HepG2 (cell line): ENCODE measurements around the gene PEX7. TPM values are rescaled to one million over a fixed set of nuclear protein-coding genes. Genes with fewer than 3 reads are reported as not detected.

ENCODE experiments used
- ATAC-seq: fragments of 200-7000 bp; cut with Tn5 transposase; 3 replicates; pipeline ENCODE4 v1.9.1; 2020; ENCODE audit warnings: mild to moderate bottlenecking, moderate library complexity
- BruUV-seq: library from RNA; stranded (reverse); fragments of 400-500 nt; replicated peaks from 2 replicates; lab custom pipeline; 2021; lab: Mats Ljungman, UMichigan
- CTCF ChIA-PET: fragments of 300-600 bp; formaldehyde crosslinking; extraction: SDS; loops from one replicate; lab custom pipeline; 2021; ENCODE audit warnings: low total read pairs, inconsistent platforms, low intra/inter-chr PET ratio; lab: Yijun Ruan, JAX
- POLR2A ChIA-PET: fragments of 350-600 bp; sonication (Branson Sonifier 250); formaldehyde crosslinking; loops from one replicate; lab custom pipeline; 2020; ENCODE audit warnings: antibody characterized with exemption, inconsistent platforms; lab: Yijun Ruan, JAX
- DNase-seq: peaks from one replicate; pipeline ENCODE4 v3.0.0-alpha.2; 2015; ENCODE audit warnings: low spot score
- FAIRE-seq: peaks from 3 replicates; lab custom pipeline; 2011; peaks lifted over from hg19 to GRCh38; lab: Jason Lieb, UNC
- H2AFZ ChIP-seq: one replicate; pipeline ENCODE4 v1.6.1; 2011; ENCODE audit warnings: low read length, inconsistent platforms
- H3K27ac ChIP-seq: fragments of 300-600 bp; 3 replicates; pipeline ENCODE4 v1.8.0; 2011; ENCODE audit warnings: mixed run types, mild to moderate bottlenecking, mixed read lengths, low read length, inconsistent platforms; ENCODE audit not compliant: insufficient read depth; ENCODE audit errors: extremely low read length
- H3K27me3 ChIP-seq, 2 experiments: fragments of 200-600 bp in 1 of 2; 2 replicates in 1 of 2; 3 replicates in 1 of 2; pipeline versions ENCODE4 v1.6.0 to v1.8.0; 2011; ENCODE audit warnings: low read length in 2 of 2, mild to moderate bottlenecking in 2 of 2, moderate library complexity in 2 of 2, inconsistent platforms in 1 of 2; ENCODE audit not compliant: insufficient read depth in 2 of 2, control insufficient read depth in 1 of 2
- H3K36me3 ChIP-seq, 2 experiments: fragments of 200-600 bp in 1 of 2; replicated peaks in 1 of 2; 2 replicates in 1 of 2; 3 replicates in 1 of 2; pipeline versions ENCODE4 v1.5.1 to v1.8.0; 2011; ENCODE audit warnings: low read length in 2 of 2, inconsistent platforms in 1 of 2; ENCODE audit not compliant: insufficient read depth in 2 of 2, control insufficient read depth in 1 of 2
- H3K4me1 ChIP-seq: 2 replicates; pipeline ENCODE4 v1.5.1; 2012; ENCODE audit warnings: low read length, inconsistent platforms; ENCODE audit not compliant: insufficient read depth
- H3K4me2 ChIP-seq: 2 replicates; pipeline ENCODE4 v1.6.0; 2011; ENCODE audit warnings: low read depth, low read length, inconsistent platforms
- H3K4me3 ChIP-seq, 3 experiments: fragments of 200-600 bp in 1 of 3; sonication (generic), shearing (Covaris generic) in 1 of 3; replicated peaks in 1 of 3; 2 replicates each; pipeline ENCODE4 v1.5.1; 2011 to 2016; ENCODE audit warnings: low read length in 3 of 3, inconsistent platforms in 2 of 3, low read depth in 2 of 3, mild to moderate bottlenecking in 2 of 3, control low read depth in 1 of 3, mixed read lengths in 1 of 3; ENCODE audit not compliant: insufficient read depth in 1 of 3
- H3K79me2 ChIP-seq: one replicate; pipeline ENCODE4 v1.6.1; 2011; ENCODE audit warnings: low read length, inconsistent platforms; ENCODE audit not compliant: insufficient read depth
- H3K9ac ChIP-seq: 2 replicates; pipeline ENCODE4 v1.6.0; 2011; ENCODE audit warnings: mild to moderate bottlenecking, low read depth, low read length, inconsistent platforms; ENCODE audit not compliant: insufficient read depth
- H3K9me3 ChIP-seq: 2 replicates; pipeline ENCODE4 v1.5.1; 2012; ENCODE audit warnings: mild to moderate bottlenecking, low read length
- H4K20me1 ChIP-seq: 2 replicates; pipeline ENCODE4 v1.6.0; 2011; ENCODE audit warnings: inconsistent platforms, mild to moderate bottlenecking, low read length, moderate library complexity; ENCODE audit not compliant: insufficient read depth
- DMTF1 ChIP-seq: sonication (generic); formaldehyde crosslinking; IDR thresholded peaks from 2 replicates; pipeline ENCODE4 v1.4.0; 2020; ENCODE audit warnings: mild to moderate bottlenecking, missing genetic modification reagents
- GATAD2A ChIP-seq: IDR thresholded peaks from 2 replicates; pipeline ENCODE4 v1.6.1; 2016
- HOXA7 ChIP-seq: sonication (generic); formaldehyde crosslinking; IDR thresholded peaks from 2 replicates; pipeline ENCODE4 v1.8.1; 2022; ENCODE audit warnings: mild to moderate bottlenecking, missing genetic modification reagents, moderate library complexity
- MIER3 ChIP-seq: IDR thresholded peaks from 2 replicates; pipeline ENCODE4 v1.6.1; 2016; ENCODE audit warnings: missing compliant biosample characterization, borderline replicate concordance
- MTF2 ChIP-seq: sonication (generic); formaldehyde crosslinking; IDR thresholded peaks from 2 replicates; pipeline ENCODE4 v1.5.0; 2020; ENCODE audit warnings: missing genetic modification reagents, borderline replicate concordance
- PHF20 ChIP-seq: sonication (generic); formaldehyde crosslinking; IDR thresholded peaks from 2 replicates; pipeline ENCODE4 v1.5.0; 2020; ENCODE audit warnings: mild to moderate bottlenecking, missing genetic modification reagents
- RCOR2 ChIP-seq: IDR thresholded peaks from 2 replicates; pipeline ENCODE4 v1.6.1; 2016; ENCODE audit warnings: missing biosample characterization, missing genetic modification reagents
- SIN3B ChIP-seq: fragments of 150-350 bp; IDR thresholded peaks from 2 replicates; pipeline ENCODE4 v1.6.1; 2014; ENCODE audit warnings: low read length
- SMC3 ChIP-seq: IDR thresholded peaks from 2 replicates; pipeline ENCODE4 v1.6.1; 2011; ENCODE audit warnings: low read length, improper control_type of control experiment
- THAP9 ChIP-seq: sonication (generic); formaldehyde crosslinking; IDR thresholded peaks from 2 replicates; pipeline ENCODE4; 2020; ENCODE audit warnings: missing genetic modification reagents, mild to moderate bottlenecking, borderline replicate concordance
- ZIK1 ChIP-seq: sonication (generic); formaldehyde crosslinking; IDR thresholded peaks from 2 replicates; pipeline ENCODE4 v1.5.0; 2020; ENCODE audit warnings: mild to moderate bottlenecking, low read depth, missing genetic modification reagents, borderline replicate concordance
- ZNF33A ChIP-seq: sonication (generic); formaldehyde crosslinking; IDR thresholded peaks from 2 replicates; pipeline ENCODE4 v1.5.1; 2020; ENCODE audit warnings: missing genetic modification reagents, mild to moderate bottlenecking, moderate library complexity, borderline replicate concordance
- ZNF572 ChIP-seq: sonication (generic); formaldehyde crosslinking; IDR thresholded peaks from 2 replicates; pipeline ENCODE4 v1.5.1; 2020; ENCODE audit warnings: mild to moderate bottlenecking, missing genetic modification reagents
- ZNF674 ChIP-seq: sonication (generic); formaldehyde crosslinking; IDR thresholded peaks from 2 replicates; pipeline ENCODE4 v1.5.0; 2020; ENCODE audit warnings: low read depth, mild to moderate bottlenecking, missing genetic modification reagents
- WGBS: methylation state at CpG from one replicate; pipeline ENCODE4 v1.1.6; 2017; ENCODE audit warnings: low lambda C conversion rate; 5-methylcytosine and 5-hydroxymethylcytosine counted together
- in situ Hi-C: cut with HindIII; loops from 2 replicates; pipeline ENCODE4 v1.10.0; 2017; ENCODE audit warnings: low pct_unique_long_range_greater_than_20kb; ENCODE audit not compliant: extremely low pct_ligation_motif_present
- intact Hi-C: fragments of 100-400 bp; cut with micrococcal nuclease; formaldehyde crosslinking; loops from one replicate; pipeline ENCODE4 v1.10.0; 2022; ENCODE audit not compliant: unreplicated experiment
- polyA plus RNA-seq, 8 experiments: library from polyadenylated mRNA; depleted of rRNA in 3 of 8; stranded (reverse) in 7 of 8; unstranded in 1 of 8; fragments of >200 nt; fragmentation: Illumina TruSeq in 4 of 8; extraction: Trizol in 4 of 8; gene quantifications; 2 replicates each; pipeline versions ENCODE4 v1.2.1 to v1.2.3, GENCODE V29; 2011 to 2016; ENCODE audit warnings: low read depth in 4 of 8, missing spikeins in 1 of 8, mixed read lengths in 1 of 8; ENCODE audit not compliant: insufficient read depth in 1 of 8
- total RNA-seq, 5 experiments: library from RNA; depleted of rRNA; stranded (reverse); fragments of >200 nt; fragmentation: Illumina TruSeq; extraction: Trizol; gene quantifications; 2 replicates each; pipeline ENCODE4 v1.2.3, GENCODE V29; 2016; ENCODE audit warnings: low read depth in 1 of 5
- TF ChIP-seq, protein P1 (sequence below): sonication (generic); formaldehyde crosslinking; IDR thresholded peaks from 2 replicates; pipeline ENCODE4 v1.5.0; 2020; ENCODE audit warnings: missing genetic modification reagents

PEX7 gene
- total and polyA plus RNA-seq, 2 of the 13 experiments (the other 11 are each of a cell fraction or from before 2014, with no cell fraction given), result 0.04 to 0.53 TPM

DNA sequence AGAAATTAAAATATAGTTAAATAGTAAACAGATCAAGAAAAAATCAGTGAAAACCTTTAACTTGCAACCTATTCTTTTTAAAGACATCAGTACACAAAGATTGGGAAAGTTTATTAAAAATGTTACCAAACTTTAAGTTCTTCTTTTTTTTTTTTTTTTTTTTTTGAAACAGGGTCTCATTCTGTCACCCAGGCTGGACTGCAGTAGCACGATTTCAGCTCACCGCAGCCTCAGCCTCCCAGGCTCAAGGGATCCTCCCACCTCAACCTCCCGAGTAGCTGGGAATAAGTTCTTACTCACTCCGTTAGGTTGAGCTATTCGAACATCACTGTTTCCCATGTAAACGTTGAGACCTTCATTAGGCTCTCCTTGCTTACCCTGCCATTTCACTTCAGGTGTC, 35.7 kb upstream of the PEX7 start:
- H3K9ac ChIP-seq, result no peak overlapping the region
- FAIRE-seq, result no peak
- H2AFZ ChIP-seq, result no peak overlapping the region
- no peaks in the 10 kb centered on the region for H3K36me3 ChIP-seq
- H3K4me3 ChIP-seq, result no peak overlapping the region
- no peaks in the 10 kb centered on the region for H4K20me1 ChIP-seq
- intact Hi-C loops, result no loop called here
- WGBS, result 13% methylated on average over 6 of the region's 6 CpGs
- no peaks in the 10 kb centered on the region for H3K79me2 ChIP-seq
- H3K4me2 ChIP-seq, result no peak overlapping the region
- no peak for DNase-seq
- H3K27ac ChIP-seq, result no peak overlapping the region
- TF ChIP-seq ZNF33A, result no peak
- TF ChIP-seq GATAD2A (CRISPR knock-in tag), result no peak
- TF ChIP-seq, all 625 proteins: peak for 0
- Histone ChIP-seq H3K9me3 (no peaks in the 10 kb centered on the region), H3K4me1 (peaks cover 7% of the 10 kb centered on the region), H3K27me3 (peaks cover 0 to 40% of the 10 kb centered on the region in 2 experiments; a peak in 3 of 5 replicates)
- ChIA-PET POLR2A (no interaction called here), CTCF (no interaction called here)
- BruUV-seq, result no TSS peak
- no peak for ATAC-seq
- in situ Hi-C loops, result no loop called here

GRCh38 chr6:136787726-136788068, 34.7 kb upstream of the PEX7 start:
- Histone ChIP-seq H3K36me3 (no peaks in the 10 kb centered on the region), H4K20me1 (no peaks in the 10 kb centered on the region), H3K27ac (no peak overlapping the region), H3K79me2 (no peaks in the 10 kb centered on the region), H3K4me2 (no peak overlapping the region), H3K4me1 (peaks cover 12% of the 10 kb centered on the region), H2AFZ (no peak overlapping the region), H3K9ac (no peak overlapping the region), H3K27me3 (peaks cover 0 to 44% of the 10 kb centered on the region in 2 experiments; a peak in 4 of 5 replicates), H3K9me3 (no peaks in the 10 kb centered on the region), H3K4me3 (no peak overlapping the region)
- ATAC-seq (no peak), FAIRE-seq (no peak), DNase-seq (no peak)
- no TSS peak for BruUV-seq
- under 1% methylated on average over 4 of the region's 4 CpGs for WGBS
- CTCF ChIA-PET, result no interaction called here
- in situ Hi-C loops (no loop called here), intact Hi-C loops (no loop called here)
- POLR2A ChIA-PET, result no interaction called here
- no peak for TF ChIP-seq MIER3
- no peak for TF ChIP-seq ZIK1
- TF ChIP-seq PHF20 (CRISPR knock-in tag), result no peak
- no peak for TF ChIP-seq MTF2 (CRISPR knock-in tag)
- TF ChIP-seq ZNF572, result no peak
- TF ChIP-seq DMTF1 (CRISPR knock-in tag), result no peak
- TF ChIP-seq, protein P1, sequence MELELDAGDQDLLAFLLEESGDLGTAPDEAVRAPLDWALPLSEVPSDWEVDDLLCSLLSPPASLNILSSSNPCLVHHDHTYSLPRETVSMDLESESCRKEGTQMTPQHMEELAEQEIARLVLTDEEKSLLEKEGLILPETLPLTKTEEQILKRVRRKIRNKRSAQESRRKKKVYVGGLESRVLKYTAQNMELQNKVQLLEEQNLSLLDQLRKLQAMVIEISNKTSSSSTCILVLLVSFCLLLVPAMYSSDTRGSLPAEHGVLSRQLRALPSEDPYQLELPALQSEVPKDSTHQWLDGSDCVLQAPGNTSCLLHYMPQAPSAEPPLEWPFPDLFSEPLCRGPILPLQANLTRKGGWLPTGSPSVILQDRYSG, result no peak
- TF ChIP-seq HOXA7 (CRISPR knock-in tag), result no peak
- TF ChIP-seq ZNF674 (CRISPR knock-in tag), result no peak
- TF ChIP-seq RCOR2 (CRISPR knock-in tag), result no peak
- TF ChIP-seq SMC3, result no peak
- no peak for TF ChIP-seq SIN3B
- TF ChIP-seq THAP9 (CRISPR knock-in tag), result no peak
